HepG2 (cell line): ENCODE measurements around the gene BCLAF1. TPM values are rescaled to one million over a fixed set of nuclear protein-coding genes. Genes with fewer than 3 reads are reported as not detected.

ENCODE experiments used
- BRCA1 ChIP-seq: sonication (generic); formaldehyde crosslinking; IDR thresholded peaks from 2 replicates; pipeline ENCODE4 v1.4.0; 2020; ENCODE audit warnings: missing genetic modification reagents
- CCAR2 ChIP-seq: fragments of 200-400 bp; formaldehyde crosslinking; optimal IDR thresholded peaks from 2 replicates; pipeline ENCODE3; 2018; ENCODE audit warnings: low read depth, mild to moderate bottlenecking, low read length, moderate library complexity
- EEA1 ChIP-seq: sonication (generic); formaldehyde crosslinking; IDR thresholded peaks from 2 replicates; pipeline ENCODE4 v1.5.1; 2020; ENCODE audit warnings: mild to moderate bottlenecking, missing genetic modification reagents, borderline replicate concordance
- ETV5 ChIP-seq: IDR thresholded peaks from 2 replicates; pipeline ENCODE4 v1.6.1; 2018; ENCODE audit warnings: missing biosample characterization, missing genetic modification reagents, inconsistent platforms, borderline replicate concordance
- FOXK1 ChIP-seq: sonication (generic); formaldehyde crosslinking; IDR thresholded peaks from 2 replicates; pipeline ENCODE4 v1.4.0; 2020; ENCODE audit warnings: low read depth, missing genetic modification reagents, borderline replicate concordance
- HOXA3 ChIP-seq: sonication (generic); formaldehyde crosslinking; IDR thresholded peaks from 2 replicates; pipeline ENCODE4 v1.5.0; 2020; ENCODE audit warnings: missing genetic modification reagents
- MYC ChIP-seq: sonication (generic); formaldehyde crosslinking; IDR thresholded peaks from 2 replicates; pipeline ENCODE4 v1.9.0; 2021; ENCODE audit warnings: missing genetic modification reagents, borderline replicate concordance
- NBN ChIP-seq: fragments of 450-650 bp; conservative IDR thresholded peaks from 2 replicates; pipeline ENCODE4 v1.6.1; 2017
- RBAK ChIP-seq: sonication (generic); formaldehyde crosslinking; IDR thresholded peaks from 2 replicates; pipeline ENCODE4 v1.5.1; 2020; ENCODE audit warnings: mild to moderate bottlenecking, missing genetic modification reagents
- SALL1 ChIP-seq: sonication (generic); formaldehyde crosslinking; IDR thresholded peaks from 2 replicates; pipeline ENCODE4 v1.8.0; 2022; ENCODE audit warnings: mild to moderate bottlenecking, missing genetic modification reagents
- ZNF263 ChIP-seq: sonication (generic); formaldehyde crosslinking; IDR thresholded peaks from 2 replicates; pipeline ENCODE4 v1.4.0; 2020; ENCODE audit warnings: missing genetic modification reagents
- ZNF737 ChIP-seq: sonication (generic); formaldehyde crosslinking; IDR thresholded peaks from 2 replicates; pipeline ENCODE4 v1.5.0; 2020; ENCODE audit warnings: missing genetic modification reagents, mild to moderate bottlenecking, borderline replicate concordance
- ZNF780A ChIP-seq: sonication (generic); formaldehyde crosslinking; IDR thresholded peaks from 2 replicates; pipeline ENCODE4 v1.8.0; 2022; ENCODE audit warnings: mild to moderate bottlenecking, missing genetic modification reagents, moderate library complexity
- polyA plus RNA-seq, 8 experiments: library from polyadenylated mRNA; depleted of rRNA in 3 of 8; stranded (reverse) in 7 of 8; unstranded in 1 of 8; fragments of >200 nt; fragmentation: Illumina TruSeq in 4 of 8; extraction: Trizol in 4 of 8; gene quantifications; 2 replicates each; pipeline versions ENCODE4 v1.2.1 to v1.2.3, GENCODE V29; 2011 to 2016; ENCODE audit warnings: low read depth in 4 of 8, missing spikeins in 1 of 8, mixed read lengths in 1 of 8; ENCODE audit not compliant: insufficient read depth in 1 of 8
- total RNA-seq, 5 experiments: library from RNA; depleted of rRNA; stranded (reverse); fragments of >200 nt; fragmentation: Illumina TruSeq; extraction: Trizol; gene quantifications; 2 replicates each; pipeline ENCODE4 v1.2.3, GENCODE V29; 2016; ENCODE audit warnings: low read depth in 1 of 5
- TF ChIP-seq, protein P1 (sequence below): sonication (generic); formaldehyde crosslinking; IDR thresholded peaks from 2 replicates; pipeline ENCODE4 v1.4.0; 2020; ENCODE audit warnings: missing genetic modification reagents
- TF ChIP-seq, protein P2 (sequence below): IDR thresholded peaks from 2 replicates; pipeline ENCODE4 v1.6.1; 2016; ENCODE audit warnings: low read depth, borderline replicate concordance
- TF ChIP-seq, protein P3 (sequence below): sonication (generic); formaldehyde crosslinking; IDR thresholded peaks from 2 replicates; pipeline ENCODE4 v1.5.0; 2020; ENCODE audit warnings: mild to moderate bottlenecking, missing genetic modification reagents
- TF ChIP-seq, protein P4 (sequence below): sonication (generic); formaldehyde crosslinking; IDR thresholded peaks from 2 replicates; pipeline ENCODE4 v1.4.0; 2020; ENCODE audit warnings: missing genetic modification reagents, mild to moderate bottlenecking, borderline replicate concordance
- TF ChIP-seq, protein P5 (sequence below): sonication (generic); formaldehyde crosslinking; IDR thresholded peaks from 2 replicates; pipeline ENCODE4 v1.8.0; 2023; ENCODE audit warnings: mild to moderate bottlenecking, missing genetic modification reagents

The BCLAF1 gene
- total and polyA plus RNA-seq, 2 of the 13 experiments (the other 11 are each of a cell fraction or from before 2014, with no cell fraction given) = 55.3 to 292 TPM

DNA sequence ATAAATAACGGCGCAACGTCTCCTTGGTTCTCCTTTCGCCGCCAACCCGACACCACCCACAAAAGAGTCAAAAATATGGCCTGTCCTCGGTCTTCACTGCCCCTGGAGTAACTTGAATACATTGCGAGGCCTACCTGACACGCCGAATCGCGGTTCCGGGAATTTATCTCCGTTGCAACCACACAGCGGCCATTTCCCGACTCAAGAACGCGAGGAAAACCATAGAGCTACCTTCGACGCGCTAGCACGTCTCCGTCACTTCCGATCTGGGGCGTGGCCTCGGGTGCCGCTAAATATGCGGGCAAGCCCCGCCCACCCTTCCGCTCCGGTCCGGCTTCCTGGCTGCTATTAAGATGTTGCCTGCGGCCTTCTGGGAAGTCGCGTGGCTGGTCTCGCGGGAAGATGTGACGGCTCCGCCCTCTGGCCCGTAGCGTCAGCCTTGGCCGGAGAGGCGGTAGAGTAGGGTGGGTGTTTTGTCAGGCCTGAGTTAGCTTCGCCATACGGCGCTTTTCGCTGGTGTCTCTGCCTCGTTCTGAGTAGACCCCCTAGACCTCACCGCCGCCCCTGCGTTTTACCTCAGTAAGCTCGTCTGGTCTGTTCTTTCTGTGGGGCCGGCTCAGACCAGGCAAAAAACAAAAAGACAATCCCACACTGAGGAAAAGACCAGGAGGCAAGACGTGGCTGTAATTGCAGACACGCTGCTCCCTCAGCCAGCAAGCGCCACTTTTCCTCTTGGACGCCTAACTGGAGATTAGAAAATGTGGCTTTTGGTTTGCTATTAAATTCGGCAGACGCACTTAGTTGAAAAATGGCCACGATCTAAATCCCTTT is at the start of gene BCLAF1 (continued):
- TF ChIP-seq CCAR2 (no peak), FOXK1 (CRISPR knock-in tag) (peak; percentile 79), ZNF780A (CRISPR knock-in tag) (no peak), ETV5 (CRISPR knock-in tag) (peak; percentile 93), SALL1 (CRISPR knock-in tag) (peak; percentile 81), BRCA1 (no peak), EEA1 (CRISPR knock-in tag) (no peak), ZNF737 (CRISPR knock-in tag) (0 out of 2 replicates have a peak, but pooled peaks have one; percentile 80), NBN (no peak), HOXA3 (CRISPR knock-in tag) (peak; percentile 82), MYC (CRISPR knock-in tag) (peak; percentile 63; the same call in 1 of the 2 replicates), RBAK (CRISPR knock-in tag) (no peak), ZNF263 (CRISPR knock-in tag) (no peak; the same call in 1 of the 2 replicates)
- TF ChIP-seq, protein P1, sequence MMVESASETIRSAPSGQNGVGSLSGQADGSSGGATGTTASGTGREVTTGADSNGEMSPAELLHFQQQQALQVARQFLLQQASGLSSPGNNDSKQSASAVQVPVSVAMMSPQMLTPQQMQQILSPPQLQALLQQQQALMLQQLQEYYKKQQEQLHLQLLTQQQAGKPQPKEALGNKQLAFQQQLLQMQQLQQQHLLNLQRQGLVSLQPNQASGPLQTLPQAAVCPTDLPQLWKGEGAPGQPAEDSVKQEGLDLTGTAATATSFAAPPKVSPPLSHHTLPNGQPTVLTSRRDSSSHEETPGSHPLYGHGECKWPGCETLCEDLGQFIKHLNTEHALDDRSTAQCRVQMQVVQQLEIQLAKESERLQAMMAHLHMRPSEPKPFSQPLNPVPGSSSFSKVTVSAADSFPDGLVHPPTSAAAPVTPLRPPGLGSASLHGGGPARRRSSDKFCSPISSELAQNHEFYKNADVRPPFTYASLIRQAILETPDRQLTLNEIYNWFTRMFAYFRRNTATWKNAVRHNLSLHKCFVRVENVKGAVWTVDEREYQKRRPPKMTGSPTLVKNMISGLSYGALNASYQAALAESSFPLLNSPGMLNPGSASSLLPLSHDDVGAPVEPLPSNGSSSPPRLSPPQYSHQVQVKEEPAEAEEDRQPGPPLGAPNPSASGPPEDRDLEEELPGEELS (CRISPR knock-in tag) = peak; percentile 50
- TF ChIP-seq, protein P2, sequence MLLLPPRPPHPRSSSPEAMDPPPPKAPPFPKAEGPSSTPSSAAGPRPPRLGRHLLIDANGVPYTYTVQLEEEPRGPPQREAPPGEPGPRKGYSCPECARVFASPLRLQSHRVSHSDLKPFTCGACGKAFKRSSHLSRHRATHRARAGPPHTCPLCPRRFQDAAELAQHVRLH (CRISPR knock-in tag) = no peak; the same call in 1 of the 2 replicates
- TF ChIP-seq, protein P3, sequence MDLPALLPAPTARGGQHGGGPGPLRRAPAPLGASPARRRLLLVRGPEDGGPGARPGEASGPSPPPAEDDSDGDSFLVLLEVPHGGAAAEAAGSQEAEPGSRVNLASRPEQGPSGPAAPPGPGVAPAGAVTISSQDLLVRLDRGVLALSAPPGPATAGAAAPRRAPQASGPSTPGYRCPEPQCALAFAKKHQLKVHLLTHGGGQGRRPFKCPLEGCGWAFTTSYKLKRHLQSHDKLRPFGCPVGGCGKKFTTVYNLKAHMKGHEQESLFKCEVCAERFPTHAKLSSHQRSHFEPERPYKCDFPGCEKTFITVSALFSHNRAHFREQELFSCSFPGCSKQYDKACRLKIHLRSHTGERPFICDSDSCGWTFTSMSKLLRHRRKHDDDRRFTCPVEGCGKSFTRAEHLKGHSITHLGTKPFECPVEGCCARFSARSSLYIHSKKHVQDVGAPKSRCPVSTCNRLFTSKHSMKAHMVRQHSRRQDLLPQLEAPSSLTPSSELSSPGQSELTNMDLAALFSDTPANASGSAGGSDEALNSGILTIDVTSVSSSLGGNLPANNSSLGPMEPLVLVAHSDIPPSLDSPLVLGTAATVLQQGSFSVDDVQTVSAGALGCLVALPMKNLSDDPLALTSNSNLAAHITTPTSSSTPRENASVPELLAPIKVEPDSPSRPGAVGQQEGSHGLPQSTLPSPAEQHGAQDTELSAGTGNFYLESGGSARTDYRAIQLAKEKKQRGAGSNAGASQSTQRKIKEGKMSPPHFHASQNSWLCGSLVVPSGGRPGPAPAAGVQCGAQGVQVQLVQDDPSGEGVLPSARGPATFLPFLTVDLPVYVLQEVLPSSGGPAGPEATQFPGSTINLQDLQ (CRISPR knock-in tag) = peak; percentile 25; the same call in 1 of the 2 replicates
- TF ChIP-seq, protein P4, sequence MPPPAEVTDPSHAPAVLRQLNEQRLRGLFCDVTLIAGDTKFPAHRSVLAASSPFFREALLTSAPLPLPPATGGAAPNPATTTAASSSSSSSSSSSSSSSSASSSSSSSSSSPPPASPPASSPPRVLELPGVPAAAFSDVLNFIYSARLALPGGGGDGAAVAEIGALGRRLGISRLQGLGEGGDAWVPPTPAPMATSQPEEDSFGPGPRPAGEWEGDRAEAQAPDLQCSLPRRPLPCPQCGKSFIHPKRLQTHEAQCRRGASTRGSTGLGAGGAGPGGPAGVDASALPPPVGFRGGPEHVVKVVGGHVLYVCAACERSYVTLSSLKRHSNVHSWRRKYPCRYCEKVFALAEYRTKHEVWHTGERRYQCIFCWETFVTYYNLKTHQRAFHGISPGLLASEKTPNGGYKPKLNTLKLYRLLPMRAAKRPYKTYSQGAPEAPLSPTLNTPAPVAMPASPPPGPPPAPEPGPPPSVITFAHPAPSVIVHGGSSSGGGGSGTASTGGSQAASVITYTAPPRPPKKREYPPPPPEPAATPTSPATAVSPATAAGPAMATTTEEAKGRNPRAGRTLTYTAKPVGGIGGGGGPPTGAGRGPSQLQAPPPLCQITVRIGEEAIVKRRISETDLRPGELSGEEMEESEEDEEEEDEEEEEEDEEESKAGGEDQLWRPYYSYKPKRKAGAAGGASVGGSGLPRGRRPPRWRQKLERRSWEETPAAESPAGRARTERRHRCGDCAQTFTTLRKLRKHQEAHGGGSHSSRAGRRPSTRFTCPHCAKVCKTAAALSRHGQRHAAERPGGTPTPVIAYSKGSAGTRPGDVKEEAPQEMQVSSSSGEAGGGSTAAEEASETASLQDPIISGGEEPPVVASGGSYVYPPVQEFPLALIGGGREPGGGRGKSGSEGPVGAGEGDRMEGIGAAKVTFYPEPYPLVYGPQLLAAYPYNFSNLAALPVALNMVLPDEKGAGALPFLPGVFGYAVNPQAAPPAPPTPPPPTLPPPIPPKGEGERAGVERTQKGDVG = peak; percentile 77; the same call in 1 of the 2 replicates
- TF ChIP-seq, protein P5, sequence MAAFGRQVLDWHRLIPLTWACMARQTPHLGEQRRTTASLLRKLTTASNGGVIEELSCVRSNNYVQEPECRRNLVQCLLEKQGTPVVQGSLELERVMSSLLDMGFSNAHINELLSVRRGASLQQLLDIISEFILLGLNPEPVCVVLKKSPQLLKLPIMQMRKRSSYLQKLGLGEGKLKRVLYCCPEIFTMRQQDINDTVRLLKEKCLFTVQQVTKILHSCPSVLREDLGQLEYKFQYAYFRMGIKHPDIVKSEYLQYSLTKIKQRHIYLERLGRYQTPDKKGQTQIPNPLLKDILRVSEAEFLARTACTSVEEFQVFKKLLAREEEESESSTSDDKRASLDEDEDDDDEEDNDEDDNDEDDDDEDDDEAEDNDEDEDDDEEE = no peak
